ENCODE results near the gene GAP43. TPM values are rescaled to one million over a fixed set of nuclear protein-coding genes. Genes with fewer than 3 reads are reported as not detected.

Gene GAP43
- total RNA-seq, 1 donor from 2014 or later: 0.21 TPM

DNA sequence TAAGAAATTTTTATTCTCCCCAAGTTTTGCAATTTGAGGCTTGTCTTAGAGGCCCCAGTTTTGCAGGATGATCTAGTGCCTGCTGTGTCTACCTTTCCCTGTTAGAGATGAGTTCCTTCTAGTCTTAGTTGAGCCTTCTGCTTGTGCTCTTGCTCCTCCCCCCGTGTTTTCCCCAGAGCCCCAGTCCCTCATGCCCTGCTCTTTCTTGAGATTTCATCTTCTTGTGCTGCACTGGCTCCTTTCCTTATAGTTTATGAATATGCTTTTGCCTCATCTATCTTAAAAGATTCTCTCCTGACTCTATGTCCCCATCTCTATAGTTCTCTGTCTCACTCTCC lies 4.7 kb downstream of the GAP43 start:
- H3K27me3 ChIP-seq (ENCODE audit: control insufficient read depth, insufficient read depth, low read length): peaks cover 4% of the 10 kb centered on the region
- H3K4me3 ChIP-seq (ENCODE audit: low read depth, low read length): no peak overlapping the region
- DNase-seq (ENCODE audit: low read depth): no peak
- TF ChIP-seq, protein P1, sequence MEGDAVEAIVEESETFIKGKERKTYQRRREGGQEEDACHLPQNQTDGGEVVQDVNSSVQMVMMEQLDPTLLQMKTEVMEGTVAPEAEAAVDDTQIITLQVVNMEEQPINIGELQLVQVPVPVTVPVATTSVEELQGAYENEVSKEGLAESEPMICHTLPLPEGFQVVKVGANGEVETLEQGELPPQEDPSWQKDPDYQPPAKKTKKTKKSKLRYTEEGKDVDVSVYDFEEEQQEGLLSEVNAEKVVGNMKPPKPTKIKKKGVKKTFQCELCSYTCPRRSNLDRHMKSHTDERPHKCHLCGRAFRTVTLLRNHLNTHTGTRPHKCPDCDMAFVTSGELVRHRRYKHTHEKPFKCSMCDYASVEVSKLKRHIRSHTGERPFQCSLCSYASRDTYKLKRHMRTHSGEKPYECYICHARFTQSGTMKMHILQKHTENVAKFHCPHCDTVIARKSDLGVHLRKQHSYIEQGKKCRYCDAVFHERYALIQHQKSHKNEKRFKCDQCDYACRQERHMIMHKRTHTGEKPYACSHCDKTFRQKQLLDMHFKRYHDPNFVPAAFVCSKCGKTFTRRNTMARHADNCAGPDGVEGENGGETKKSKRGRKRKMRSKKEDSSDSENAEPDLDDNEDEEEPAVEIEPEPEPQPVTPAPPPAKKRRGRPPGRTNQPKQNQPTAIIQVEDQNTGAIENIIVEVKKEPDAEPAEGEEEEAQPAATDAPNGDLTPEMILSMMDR (IDR thresholded peaks at IDR 0.05; ENCODE audit: insufficient read depth, low read length, poor library complexity, severe bottlenecking): no peak
- no peaks in the 10 kb centered on the region for H3K36me3 ChIP-seq (ENCODE audit: control insufficient read depth, insufficient read depth, low read length)

DNA sequence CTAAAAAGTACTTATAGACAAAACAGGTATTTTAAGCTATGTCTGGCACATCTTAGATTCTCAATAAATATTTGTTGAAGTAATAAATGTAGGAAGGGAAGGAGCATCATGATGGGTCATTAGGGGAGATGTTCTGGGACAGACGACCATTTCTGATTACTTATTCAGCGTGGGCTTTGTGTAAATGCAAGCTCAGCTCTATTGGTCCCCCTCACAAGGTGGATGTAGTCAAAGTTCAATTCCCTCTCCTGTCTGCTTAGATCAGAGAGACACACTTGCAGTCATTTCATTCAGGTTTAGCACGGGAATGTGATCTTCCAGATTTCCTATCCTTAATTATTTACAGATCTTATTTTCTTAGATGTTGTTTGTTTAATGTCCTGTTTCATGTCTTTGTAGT lies 7.5 kb downstream of the GAP43 start:
- no peaks in the 10 kb centered on the region for H3K36me3 ChIP-seq (ENCODE audit: control insufficient read depth, insufficient read depth, low read length)
- H3K4me3 ChIP-seq (ENCODE audit: low read depth, low read length): no peak overlapping the region
- TF ChIP-seq, protein P1 (IDR thresholded peaks at IDR 0.05; ENCODE audit: insufficient read depth, low read length, poor library complexity, severe bottlenecking): no peak
- DNase-seq (ENCODE audit: low read depth): no peak
- peaks cover 4% of the 10 kb centered on the region for H3K27me3 ChIP-seq (ENCODE audit: control insufficient read depth, insufficient read depth, low read length)

- H3K4me3 ChIP-seq (ENCODE audit: low read depth, low read length): no peak overlapping the region
- DNase-seq (ENCODE audit: low read depth): no peak
- peaks cover 2% of the 10 kb centered on the region for H3K27me3 ChIP-seq (ENCODE audit: control insufficient read depth, insufficient read depth, low read length)
- H3K36me3 ChIP-seq (ENCODE audit: control insufficient read depth, insufficient read depth, low read length): no peaks in the 10 kb centered on the region
- TF ChIP-seq, protein P1 (IDR thresholded peaks at IDR 0.05; ENCODE audit: insufficient read depth, low read length, poor library complexity, severe bottlenecking): no peak
These were observed 8.7 kb downstream of the GAP43 start for GRCh38 chr3:115632026-115632425.

DNA sequence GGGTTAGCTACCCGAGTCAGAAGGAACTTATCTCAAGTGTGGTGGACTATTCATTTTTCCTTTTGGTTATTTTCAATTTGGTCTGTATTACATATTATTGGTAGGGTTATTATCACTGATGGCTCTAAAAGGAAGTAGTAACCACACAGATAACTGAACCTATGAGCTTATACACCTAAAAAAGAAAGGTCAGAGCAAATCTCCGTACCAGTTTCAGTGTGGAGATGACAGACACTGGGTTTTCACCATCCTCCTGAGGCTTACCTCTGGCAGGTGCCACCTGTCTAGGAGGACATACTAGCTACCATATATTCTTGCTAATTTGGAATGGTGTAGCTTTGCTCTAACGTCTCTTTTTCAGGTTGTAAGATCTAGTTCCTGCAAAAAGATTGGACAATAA lies 10.2 kb downstream of the GAP43 start:
- H3K4me3 ChIP-seq (ENCODE audit: low read depth, low read length): no peak overlapping the region
- DNase-seq (ENCODE audit: low read depth): no peak
- H3K36me3 ChIP-seq (ENCODE audit: control insufficient read depth, insufficient read depth, low read length): no peaks in the 10 kb centered on the region
- TF ChIP-seq, protein P1 (IDR thresholded peaks at IDR 0.05; ENCODE audit: insufficient read depth, low read length, poor library complexity, severe bottlenecking): no peak
- peaks cover 2% of the 10 kb centered on the region for H3K27me3 ChIP-seq (ENCODE audit: control insufficient read depth, insufficient read depth, low read length)

DNA sequence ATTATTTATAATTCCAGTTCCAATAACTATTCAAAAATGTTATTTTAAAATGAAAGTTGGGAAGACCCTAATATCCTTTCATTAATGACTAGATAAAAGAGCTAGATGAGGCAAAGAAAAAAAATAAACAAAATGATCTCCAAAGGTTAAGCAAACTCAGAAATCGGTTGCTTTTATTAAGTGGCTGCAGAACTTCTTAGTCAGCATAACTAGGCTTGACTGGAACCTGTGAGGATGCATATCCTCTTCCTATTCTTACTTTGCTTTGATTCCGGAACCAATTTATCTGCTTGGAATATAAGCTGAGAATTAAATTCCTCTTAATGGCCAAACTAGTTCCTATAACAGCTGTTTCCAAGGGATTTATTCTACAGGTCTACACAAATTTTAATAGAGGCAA lies 10.7 kb downstream of the GAP43 start:
- TF ChIP-seq, protein P1 (IDR thresholded peaks at IDR 0.05; ENCODE audit: insufficient read depth, low read length, poor library complexity, severe bottlenecking): no peak

DNA sequence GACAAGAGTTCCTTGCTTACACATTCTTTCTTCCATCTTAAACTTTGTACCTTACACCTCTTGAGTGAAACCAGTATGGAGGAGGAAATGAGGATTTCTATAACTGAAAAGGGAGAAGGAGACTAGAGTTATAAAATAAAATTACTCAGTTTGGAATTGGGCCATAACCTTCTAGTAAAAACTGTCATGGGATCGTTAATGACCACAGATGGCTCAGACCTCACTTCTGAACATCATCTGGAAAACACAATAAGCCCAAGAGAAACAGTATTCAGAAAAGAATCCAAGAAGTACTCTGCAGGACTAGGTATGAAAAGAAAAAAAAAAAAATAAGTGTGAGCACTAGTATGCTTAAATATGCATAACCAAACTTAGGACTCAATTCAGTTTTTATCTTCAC lies 12.1 kb downstream of the GAP43 start:
- Histone ChIP-seq H3K27me3 (ENCODE audit: control insufficient read depth, insufficient read depth, low read length) (no peaks in the 10 kb centered on the region), H3K4me3 (ENCODE audit: low read depth, low read length) (no peak overlapping the region), H3K36me3 (ENCODE audit: control insufficient read depth, insufficient read depth, low read length) (no peaks in the 10 kb centered on the region)
- no peak for DNase-seq (ENCODE audit: low read depth)
- TF ChIP-seq, protein P1 (IDR thresholded peaks at IDR 0.05; ENCODE audit: insufficient read depth, low read length, poor library complexity, severe bottlenecking): no peak

More for the DNA sequence above, 10.7 kb downstream of the GAP43 start:
- Histone ChIP-seq H3K4me3 (ENCODE audit: low read depth, low read length) (no peak overlapping the region), H3K36me3 (ENCODE audit: control insufficient read depth, insufficient read depth, low read length) (no peaks in the 10 kb centered on the region), H3K27me3 (ENCODE audit: control insufficient read depth, insufficient read depth, low read length) (peaks cover 2% of the 10 kb centered on the region)
- no peak for DNase-seq (ENCODE audit: low read depth)
